HG02973 (cell line): ENCODE results near the gene KLHL10.
"Not testable (repeated sequence)": the region's sequence is repeated elsewhere in the genome, so short reads cannot be mapped to it uniquely, and the experiment has no call there.

Experiments
- ATAC-seq: cut with Tn5 transposase; IDR thresholded peaks from one replicate; pipeline ENCODE4 v1.9.1; 2021; ENCODE audit warnings: moderate library complexity; ENCODE audit not compliant: unreplicated experiment

KLHL10 gene

DNA sequence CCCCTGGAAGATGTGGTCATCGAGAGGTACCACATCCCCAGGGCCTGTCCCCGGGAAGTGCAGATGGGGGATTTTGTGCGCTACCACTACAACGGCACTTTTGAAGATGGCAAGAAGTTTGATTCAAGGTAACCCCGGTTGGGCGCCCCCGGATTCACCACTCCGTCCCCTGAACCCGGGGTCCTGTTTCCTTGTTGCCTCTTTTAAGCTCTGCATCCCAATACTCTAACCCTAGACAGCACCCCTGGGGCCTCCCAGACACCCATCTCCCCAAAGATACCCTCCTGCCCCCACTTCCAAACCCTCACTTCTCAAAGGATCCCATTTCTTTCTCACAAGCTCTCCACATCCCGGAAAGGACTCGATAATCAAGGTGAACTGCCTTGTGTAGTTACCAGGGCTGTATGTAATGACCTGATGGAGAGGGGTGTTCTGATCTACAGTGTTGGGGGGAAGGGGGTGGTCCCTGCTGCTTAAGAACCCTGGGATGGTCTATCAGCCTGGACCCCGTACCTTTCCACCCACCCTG, 24.4 kb upstream of the KLHL10 start:
- ATAC-seq: no peak

DNA sequence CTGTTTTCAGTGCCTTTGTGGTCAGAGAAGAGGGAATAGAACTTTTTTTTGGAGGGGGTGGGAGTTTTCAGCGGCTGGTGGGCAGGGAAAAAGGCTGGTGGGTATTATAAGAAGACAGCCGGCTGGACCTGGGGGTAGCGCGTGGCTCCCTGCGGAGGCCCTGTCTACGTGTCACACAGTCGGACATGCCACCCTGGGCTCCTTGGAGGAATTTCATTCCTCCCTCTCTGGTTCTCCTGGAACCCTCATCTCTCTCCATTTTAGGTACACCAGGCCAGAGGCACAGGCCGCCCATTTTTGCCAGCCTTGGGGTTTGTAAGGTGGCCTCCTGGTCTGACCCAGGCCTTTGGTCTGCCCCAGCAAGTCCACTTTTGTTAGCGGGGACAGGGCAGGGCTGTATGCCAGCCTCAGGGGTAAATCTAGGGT, 23.9 kb upstream of the KLHL10 start:
- ATAC-seq: no peak

DNA sequence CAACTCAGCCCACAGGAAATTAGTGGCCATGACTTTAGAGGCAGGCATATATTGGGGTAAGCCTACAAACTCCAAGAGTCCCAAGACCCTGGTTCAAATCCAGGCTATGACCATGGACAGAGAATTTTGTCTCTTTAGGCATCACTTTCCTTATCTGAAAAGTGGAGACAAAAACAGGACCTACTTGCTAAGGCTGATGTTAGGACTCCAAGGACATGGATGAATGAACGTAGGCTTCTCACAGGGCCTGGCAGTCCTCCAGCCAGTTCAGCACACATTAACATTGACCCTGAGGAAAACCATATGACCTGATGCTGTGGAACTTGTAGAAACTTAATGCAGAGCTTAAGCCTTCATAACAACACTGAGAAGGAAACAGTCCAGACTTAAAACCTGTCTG, 23.4 kb upstream of the KLHL10 start:
- no peak for ATAC-seq

DNA sequence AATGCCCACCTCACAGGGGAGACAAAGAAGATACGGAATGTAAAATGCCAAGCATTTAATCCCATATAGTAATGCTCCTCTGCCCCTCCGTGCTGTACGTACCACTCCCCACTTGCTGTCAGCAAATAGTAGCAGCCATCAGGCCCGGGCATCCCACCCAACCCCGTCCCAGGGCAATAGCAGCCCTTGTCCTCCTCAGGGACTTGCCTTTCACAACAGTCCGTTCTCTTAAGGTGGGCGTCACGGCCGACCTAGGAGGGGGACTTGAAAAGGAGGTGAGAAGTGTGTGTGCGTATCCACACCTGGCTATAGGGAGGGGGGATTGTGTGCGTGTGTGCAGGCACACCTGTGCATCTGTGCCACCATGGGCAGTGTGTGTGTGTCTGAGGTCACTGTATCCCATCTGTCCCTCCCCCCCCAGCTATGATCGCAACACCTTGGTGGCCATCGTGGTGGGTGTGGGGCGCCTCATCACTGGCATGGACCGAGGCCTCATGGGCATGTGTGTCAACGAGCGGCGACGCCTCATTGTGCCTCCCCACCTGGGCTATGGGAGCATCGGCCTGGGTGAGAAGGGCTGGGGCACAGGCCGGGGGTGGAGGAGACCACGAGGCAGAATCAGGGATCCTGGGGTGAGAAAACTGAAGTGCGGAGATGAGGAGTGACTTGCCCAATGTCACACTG, 20.8 kb upstream of the KLHL10 start:
- ATAC-seq: no peak

DNA sequence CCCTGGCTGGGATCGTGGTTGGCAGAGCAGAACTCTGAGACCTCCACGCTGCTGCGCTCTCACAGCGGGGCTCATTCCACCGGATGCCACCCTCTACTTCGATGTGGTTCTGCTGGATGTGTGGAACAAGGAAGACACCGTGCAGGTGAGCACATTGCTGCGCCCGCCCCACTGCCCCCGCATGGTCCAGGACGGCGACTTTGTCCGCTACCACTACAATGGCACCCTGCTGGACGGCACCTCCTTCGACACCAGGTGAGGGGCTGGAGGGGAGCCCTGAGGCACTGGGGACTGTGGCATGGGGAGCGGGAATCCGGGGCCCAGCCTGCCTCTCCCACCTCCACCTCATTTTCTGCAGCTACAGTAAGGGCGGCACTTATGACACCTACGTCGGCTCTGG, 19.6 kb upstream of the KLHL10 start:
- no peak for ATAC-seq

DNA sequence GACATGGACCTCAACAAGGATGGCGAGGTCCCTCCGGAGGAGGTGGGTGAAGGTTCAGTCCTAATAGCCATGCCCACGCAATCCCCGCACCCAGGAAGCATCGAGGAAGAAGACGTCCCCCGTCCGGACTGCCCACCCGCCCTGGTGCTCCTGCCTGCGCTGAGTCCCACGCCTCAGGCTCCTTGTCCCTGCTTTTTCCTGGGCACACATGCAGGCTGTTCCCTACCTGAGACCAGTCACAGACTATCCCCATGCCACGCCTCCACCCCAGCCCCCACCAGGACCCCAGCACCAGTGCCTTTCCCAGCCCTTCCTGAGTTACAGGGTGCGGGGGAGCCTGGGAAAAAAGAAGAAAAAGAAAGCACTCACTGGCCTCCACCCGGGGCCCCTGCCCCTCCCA, 15.8 kb upstream of the KLHL10 start:
- ATAC-seq: no peak

DNA sequence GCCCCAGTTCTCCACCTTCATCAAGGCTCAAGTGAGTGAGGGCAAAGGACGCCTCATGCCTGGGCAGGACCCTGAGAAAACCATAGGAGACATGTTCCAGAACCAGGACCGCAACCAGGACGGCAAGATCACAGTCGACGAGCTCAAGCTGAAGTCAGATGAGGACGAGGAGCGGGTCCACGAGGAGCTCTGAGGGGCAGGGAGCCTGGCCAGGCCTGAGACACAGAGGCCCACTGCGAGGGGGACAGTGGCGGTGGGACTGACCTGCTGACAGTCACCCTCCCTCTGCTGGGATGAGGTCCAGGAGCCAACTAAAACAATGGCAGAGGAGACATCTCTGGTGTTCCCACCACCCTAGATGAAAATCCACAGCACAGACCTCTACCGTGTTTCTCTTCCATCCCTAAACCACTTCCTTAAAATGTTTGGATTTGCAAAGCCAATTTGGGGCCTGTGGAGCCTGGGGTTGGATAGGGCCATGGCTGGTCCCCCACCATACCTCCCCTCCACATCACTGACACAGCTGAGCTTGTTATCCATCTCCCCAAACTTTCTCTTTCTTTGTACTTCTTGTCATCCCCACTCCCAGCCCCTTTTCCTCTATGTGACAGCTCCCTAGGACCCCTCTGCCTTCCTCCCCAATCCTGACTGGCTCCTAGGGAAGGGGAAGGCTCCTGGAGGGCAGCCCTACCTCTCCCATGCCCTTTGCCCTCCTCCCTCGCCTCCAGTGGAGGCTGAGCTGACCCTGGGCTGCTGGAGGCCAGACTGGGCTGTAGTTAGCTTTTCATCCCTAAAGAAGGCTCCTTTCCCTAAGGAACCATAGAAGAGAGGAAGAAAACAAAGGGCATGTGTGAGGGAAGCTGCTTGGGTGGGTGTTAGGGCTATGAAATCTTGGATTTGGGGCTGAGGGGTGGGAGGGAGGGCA, 15.1 kb upstream of the KLHL10 start:
- ATAC-seq: no peak

DNA sequence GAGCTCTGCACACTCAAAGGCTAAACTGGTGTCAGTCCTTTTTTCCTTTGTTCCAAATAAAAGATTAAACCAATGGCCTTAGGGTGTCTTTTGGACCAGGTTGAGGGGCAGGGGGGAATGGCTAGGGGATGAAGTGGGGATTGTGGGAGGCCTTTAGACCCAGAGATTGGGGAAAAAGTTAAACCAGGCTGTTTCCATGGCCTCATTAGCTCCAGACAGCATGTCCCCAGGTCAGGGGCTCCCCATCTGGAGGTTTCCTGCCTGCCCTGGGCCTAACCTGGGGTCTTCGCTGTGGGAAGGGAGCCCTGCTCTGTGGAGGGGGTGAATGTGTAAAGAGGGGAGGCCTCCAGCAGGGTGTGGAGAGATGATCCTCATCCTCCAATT, 14.5 kb upstream of the KLHL10 start:
- no peak for ATAC-seq

DNA sequence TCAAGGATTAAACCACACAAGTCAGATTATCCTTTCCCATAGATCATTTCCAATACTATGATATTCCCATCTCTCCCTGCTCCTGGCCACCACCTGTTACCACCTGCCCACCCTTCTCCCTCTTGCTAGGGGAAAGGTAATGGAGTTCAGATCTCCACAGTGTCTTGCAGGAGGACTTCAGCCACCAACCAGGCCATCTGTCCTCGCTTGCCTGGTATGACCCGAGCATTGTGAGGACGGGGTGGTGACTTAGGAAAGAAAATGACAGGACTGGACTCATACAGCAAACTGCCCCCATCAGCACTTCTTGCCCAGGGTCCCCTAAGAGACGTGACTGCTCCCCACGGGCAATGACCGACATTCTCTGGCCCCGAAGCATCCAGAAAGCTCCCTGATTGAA, 14.0 kb upstream of the KLHL10 start:
- ATAC-seq: no peak

DNA sequence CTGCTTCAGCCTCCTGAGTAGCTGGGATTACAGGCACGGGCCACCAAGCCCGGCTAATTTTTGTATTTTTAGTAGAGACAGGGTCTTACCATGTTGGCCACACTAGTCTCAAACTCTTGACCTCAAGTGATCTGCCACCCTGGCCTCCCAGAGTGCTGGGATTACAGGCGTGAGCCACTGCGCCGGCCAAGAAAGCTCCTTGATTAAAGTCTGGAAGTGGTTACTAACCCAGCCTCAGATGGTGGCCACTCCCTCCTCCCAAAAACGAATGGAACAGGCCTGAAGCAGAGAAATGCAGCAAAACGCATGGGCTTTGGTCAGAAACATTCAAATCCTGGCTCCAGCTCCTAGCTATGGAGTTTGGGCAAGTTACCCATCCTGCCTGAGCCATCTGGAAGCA, 13.5 kb upstream of the KLHL10 start:
- no peak for ATAC-seq

DNA sequence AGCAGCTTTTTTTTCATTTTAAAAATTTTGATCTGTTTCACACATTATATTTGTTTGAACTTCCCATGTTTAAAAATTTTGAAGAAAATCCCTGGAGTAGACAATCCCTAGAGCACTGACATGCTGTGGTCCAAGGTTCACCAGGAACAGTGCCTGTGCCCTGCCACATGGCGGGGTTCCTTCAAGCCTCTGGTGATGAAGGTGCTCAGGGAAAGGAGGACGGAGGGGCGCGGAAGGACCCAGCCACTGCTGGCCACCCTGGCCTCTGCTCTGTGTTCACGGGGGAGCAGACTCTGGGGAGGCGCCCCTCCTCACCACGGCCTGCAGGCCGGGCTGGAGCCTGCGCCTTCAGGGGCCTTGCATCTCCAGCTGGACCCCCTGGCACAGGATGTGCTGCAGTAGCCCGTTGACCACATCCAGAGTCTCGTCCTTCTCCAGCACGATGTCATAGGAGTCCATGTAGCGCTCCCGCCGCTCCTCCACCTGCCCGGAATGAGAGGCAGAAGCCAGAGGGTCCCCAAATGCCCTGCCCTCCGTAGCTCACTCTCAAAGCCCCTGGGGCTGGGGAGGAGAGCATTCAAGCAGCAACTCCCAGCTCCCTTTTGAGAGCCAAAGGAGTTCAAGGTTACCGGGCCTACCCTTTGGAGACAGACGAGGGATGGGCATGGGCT, 12.3 kb upstream of the KLHL10 start:
- no peak for ATAC-seq

DNA sequence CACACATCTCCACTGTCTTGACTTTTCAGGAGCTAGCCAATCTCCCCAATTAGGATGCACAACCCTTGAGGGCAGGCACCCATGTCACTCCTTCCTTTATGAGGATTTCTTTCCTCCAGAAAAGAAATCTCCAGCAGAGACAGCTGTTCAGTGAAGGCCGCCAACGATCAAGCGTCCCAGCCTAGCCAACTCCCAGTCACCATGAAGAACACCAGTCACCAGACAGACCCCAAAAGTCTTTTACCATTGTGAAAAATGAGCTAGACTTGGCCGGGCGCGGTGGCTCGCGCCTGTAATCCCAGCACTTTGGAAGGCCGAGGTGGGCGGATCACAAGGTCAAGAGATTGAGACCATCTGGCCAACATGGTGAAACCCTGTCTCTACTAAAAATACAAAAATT, 7.7 kb upstream of the KLHL10 start:
- ATAC-seq: not testable (repeated sequence)

DNA sequence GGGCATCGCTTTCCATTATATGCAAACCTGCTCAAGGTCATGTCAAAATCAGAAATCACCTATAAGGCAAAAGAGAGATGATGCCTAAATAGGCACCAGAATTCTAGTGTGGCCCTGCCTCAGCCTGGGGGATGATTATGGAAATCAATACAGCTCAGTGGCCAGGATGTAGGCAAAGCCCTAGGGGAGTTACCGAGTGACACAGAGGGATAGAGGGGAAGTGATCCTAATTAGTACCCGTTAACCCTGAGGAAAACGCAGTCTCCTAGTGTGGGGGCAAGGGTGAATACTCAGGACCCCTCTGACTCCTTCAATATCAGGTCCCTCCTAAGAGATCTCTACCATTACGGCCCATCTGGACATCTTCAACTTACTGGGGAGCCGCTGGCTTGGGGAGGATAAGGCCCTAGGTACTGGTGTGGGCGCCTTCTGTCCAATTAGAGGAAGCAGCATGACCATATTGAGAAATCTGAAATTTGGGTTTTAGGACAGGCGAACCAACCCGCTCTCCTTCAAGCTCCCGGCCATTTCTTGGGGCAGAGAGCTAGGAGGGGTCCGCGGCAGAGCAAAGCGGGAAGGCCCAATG, 2.3 kb upstream of the KLHL10 start:
- ATAC-seq: no peak

DNA sequence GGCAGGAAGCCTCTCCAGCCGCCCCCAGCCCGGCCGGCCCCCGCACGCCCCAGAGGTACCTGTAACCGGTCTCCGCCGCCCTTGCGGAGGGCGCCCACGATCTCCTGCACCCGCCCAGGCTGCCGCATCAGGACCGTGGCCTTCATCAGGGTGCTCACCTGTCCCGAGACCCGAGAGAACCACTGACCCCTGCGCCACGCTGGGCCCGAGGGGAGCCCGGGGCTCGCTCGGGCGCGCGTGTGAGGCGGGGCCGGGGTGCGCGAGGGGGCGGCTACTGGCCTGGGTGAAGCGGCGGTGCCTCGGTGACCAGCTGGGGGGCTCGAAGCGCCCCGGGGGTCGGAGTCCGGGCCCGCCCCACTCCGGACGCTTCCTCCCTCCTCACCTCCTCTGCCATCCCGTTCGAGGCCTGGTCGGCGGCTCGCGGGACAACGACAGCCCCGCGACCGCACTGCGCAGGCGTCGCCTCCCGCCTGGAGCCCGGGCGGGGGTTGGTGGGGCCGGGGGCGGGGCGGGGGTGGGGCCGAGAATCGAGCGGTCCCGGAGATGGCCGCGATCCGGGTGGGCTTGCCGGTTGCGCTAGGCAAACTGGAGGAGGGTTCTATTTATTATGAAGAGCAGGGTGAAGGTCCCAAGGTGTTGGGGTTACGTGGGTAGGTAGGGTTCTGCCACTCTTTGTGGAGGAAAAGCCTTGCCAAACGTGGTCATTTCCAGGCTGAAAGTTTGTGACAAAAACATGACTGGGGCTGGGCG, 1.6 kb upstream of the KLHL10 start, which contains the start of gene NT5C3B:
TSS of gene NT5C3B (minus strand) at position 433 of the 750 bp plus-strand sequence. CDS start at position 394, 39 bp downstream.
- no peak for ATAC-seq

DNA sequence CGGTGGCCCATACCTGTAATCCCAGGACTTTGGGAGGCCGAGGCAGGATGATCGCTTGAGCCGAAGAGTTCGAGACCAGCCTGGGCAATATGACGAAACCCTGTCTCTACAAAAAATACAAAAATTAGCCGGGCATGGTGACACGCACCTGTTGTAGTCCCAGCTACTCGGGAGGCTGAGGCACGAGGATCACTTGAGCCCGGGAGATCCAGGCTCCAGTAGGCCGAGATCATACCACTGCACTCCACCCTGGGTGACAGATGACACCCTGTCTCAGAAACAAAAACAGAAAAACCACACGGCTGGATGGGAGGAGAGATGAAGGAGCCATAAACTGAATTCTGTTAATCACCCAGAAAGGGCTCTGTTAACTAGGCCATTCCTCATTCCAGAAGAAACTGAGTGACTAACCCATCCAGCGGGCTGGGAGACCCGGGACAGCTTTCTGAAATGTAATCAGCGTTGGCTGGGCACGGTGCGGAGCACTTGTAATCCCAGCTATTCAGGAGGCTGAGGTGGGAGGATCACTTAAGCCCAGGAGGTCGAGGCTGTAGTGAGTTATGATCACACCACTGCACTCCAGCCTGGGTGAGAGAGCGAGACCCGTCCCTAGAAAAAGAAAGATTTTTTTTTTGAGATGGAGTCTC, 952 bp upstream of the KLHL10 start:
- ATAC-seq: no peak

DNA sequence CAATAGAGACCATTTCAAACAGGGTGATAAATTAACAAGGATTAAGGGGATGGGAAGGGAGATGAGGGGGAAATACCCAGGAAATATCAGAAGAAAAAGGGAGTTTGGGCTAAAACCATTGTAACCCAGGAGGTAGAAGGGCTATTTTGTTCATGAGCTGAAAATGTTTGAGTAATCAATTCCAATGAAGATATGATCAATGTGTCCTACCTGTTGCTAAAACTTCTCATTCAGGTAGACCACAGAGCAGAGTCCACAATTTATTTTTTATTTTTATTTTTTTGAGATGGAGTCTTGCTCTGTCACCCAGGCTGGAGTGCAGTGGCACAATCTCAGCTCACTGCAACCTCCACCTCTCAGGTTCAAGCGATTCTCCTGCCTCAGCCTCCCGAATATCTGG, 1.8 kb downstream of the KLHL10 start:
- not testable (repeated sequence) for ATAC-seq

DNA sequence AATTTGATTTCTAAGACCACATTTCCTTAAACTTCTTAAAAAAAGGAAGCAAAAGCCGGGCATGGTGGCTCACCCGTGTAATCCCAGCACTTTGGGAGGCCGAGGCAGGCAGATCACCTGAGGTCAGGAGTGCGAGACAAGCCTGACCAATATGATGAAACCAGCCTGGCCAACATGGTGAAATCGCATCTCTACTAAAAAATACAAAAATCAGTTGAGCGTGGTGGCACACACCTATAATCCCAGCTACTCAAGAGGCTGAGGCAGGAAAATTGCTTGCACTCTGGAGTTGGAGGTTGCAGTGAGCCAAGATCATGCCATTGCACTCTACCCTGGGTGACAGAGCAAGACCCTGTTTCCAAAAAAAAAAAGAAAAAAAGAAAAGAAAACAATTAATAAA, 3.2 kb downstream of the KLHL10 start:
- not testable (repeated sequence) for ATAC-seq

DNA sequence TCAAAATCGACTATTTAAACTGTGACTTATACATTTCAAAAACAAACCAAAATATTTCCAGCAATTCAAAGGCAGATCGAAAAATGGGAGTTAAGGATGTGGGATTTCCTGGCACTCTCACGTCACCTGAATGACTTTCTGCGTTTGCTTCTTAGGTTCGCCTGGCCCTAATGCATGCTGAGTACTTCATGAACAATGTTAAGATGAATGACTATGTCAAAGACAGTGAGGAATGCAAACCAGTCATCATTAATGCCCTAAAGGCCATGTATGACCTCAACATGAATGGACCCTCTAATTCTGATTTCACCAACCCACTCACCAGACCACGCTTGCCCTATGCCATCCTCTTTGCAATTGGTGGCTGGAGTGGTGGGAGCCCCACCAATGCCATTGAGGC, 7.3 kb downstream of the KLHL10 start:
- no peak for ATAC-seq

DNA sequence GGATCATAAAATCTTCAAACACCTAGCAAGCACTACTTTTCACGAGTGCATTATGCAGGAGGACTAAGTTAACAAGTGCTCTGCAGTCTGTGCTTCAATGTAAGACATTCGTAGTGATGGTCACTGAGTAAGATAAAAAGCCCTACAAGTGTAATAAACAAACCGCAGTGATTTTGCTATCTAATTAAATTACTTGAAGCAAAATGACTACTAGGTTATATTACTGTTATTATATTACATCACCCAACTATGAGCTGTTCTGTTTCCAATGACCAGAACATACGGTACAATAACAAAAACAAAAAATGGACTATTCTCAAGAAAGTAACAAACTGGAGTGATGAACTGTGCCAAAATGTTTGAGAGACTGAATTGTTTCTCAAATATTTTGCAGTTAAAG, 11.2 kb downstream of the KLHL10 start:
- no peak for ATAC-seq
